B cell (primary cell): ENCODE measurements around the gene CXorf51B. TPM values are rescaled to one million over a fixed set of nuclear protein-coding genes. Genes with fewer than 3 reads are reported as not detected.
"Not testable (repeated sequence)": the region's sequence is repeated elsewhere in the genome, so short reads cannot be mapped to it uniquely, and the experiment has no call there.

Source experiments
- ATAC-seq: fragments of 200-7000 bp; cut with Tn5 transposase; one replicate; pipeline ENCODE4 v1.10.0; 2021; ENCODE audit warnings: low read depth, mild to moderate bottlenecking, moderate number of reproducible peaks, moderate library complexity
- CTCF ChIA-PET: fragments of 350-600 bp; sonication (Branson Sonifier 250); formaldehyde crosslinking; loops from one replicate; lab custom pipeline; 2021; ENCODE audit warnings: antibody characterized with exemption, inconsistent platforms; lab: Charles Lee
- POLR2A ChIA-PET: fragments of 350-600 bp; sonication (Branson Sonifier 250); formaldehyde crosslinking; loops from one replicate; lab custom pipeline; 2021; ENCODE audit warnings: antibody characterized with exemption; lab: Charles Lee
- DNase-seq: peaks from one replicate; pipeline ENCODE4 v3.0.0; 2013
- H2AFZ ChIP-seq: 2 replicates; pipeline ENCODE4 v1.6.1; 2012; ENCODE audit warnings: mild to moderate bottlenecking, low read depth, low read length; ENCODE audit not compliant: insufficient read depth, poor library complexity, severe bottlenecking
- H3K27ac ChIP-seq, 2 donors: 1 replicate in 1 of 2; 2 replicates in 1 of 2; pipeline ENCODE4 v1.5.1; 2012 to 2013; ENCODE audit warnings: low read length in 2 of 2, mild to moderate bottlenecking in 2 of 2, moderate library complexity in 1 of 2
- H3K27me3 ChIP-seq, 4 experiments: fragments of 200-600 bp in 1 of 4; sonication (generic) in 1 of 4; replicated peaks in 1 of 4; 1 replicate in 2 of 4; 2 replicates in 2 of 4; pipeline versions ENCODE4 v1.6.1 to v1.7.0; 2013 to 2016; ENCODE audit warnings: low read length in 3 of 4, mild to moderate bottlenecking in 2 of 4, mixed read lengths in 1 of 4, moderate library complexity in 1 of 4; ENCODE audit not compliant: insufficient read depth in 4 of 4, control insufficient read depth in 3 of 4; ENCODE audit errors: control extremely low read depth in 1 of 4
- H3K36me3 ChIP-seq, 2 experiments: replicated peaks in 1 of 2; 1 replicate in 1 of 2; 2 replicates in 1 of 2; pipeline versions ENCODE4 v1.6.1 to v1.7.1; 2013; ENCODE audit warnings: low read length in 1 of 2; ENCODE audit not compliant: insufficient read depth in 2 of 2, control insufficient read depth in 1 of 2; ENCODE audit errors: control extremely low read depth in 1 of 2, extremely low read depth in 1 of 2
- H3K4me1 ChIP-seq, 2 donors: fragments of 200-600 bp in 1 of 2; sonication (generic) in 1 of 2; 1 replicate in 1 of 2; 2 replicates in 1 of 2; pipeline versions ENCODE4 v1.5.1 to v1.6.1; 2013 to 2017; ENCODE audit warnings: low read length in 2 of 2; ENCODE audit not compliant: control insufficient read depth in 2 of 2, insufficient read depth in 2 of 2
- H3K4me2 ChIP-seq: replicated peaks from 2 replicates; pipeline ENCODE3; 2012; ENCODE audit warnings: mild to moderate bottlenecking, low read depth, low read length; ENCODE audit not compliant: poor library complexity, severe bottlenecking
- H3K4me3 ChIP-seq, 5 experiments: fragments of 200-600 bp in 1 of 5; sonication (generic) in 1 of 5; 1 replicate in 3 of 5; 2 replicates in 2 of 5; pipeline versions ENCODE4 v1.5.1 to v1.7.0; 2011 to 2016; ENCODE audit warnings: low read length in 4 of 5, mild to moderate bottlenecking in 4 of 5, low read depth in 2 of 5, control low read depth in 1 of 5, moderate library complexity in 1 of 5; ENCODE audit not compliant: insufficient read depth in 1 of 5; ENCODE audit errors: control extremely low read depth in 1 of 5, extremely low read depth in 1 of 5
- H3K79me2 ChIP-seq: fragments of 200-600 bp; sonication (generic); one replicate; pipeline ENCODE4 v1.6.0; 2016; ENCODE audit warnings: low read length; ENCODE audit not compliant: control insufficient read depth, insufficient read depth
- H3K9ac ChIP-seq: fragments of 200-600 bp; sonication (generic); 2 replicates; pipeline ENCODE4 v1.6.1; 2017; ENCODE audit warnings: mild to moderate bottlenecking, low read length, moderate library complexity
- H3K9me3 ChIP-seq, 3 donors: one replicate each; pipeline versions ENCODE4 v1.6.1 to v1.7.1; 2013; ENCODE audit warnings: low read length in 2 of 3; ENCODE audit not compliant: control insufficient read depth in 2 of 3, insufficient read depth in 1 of 3; ENCODE audit errors: control extremely low read depth in 1 of 3
- H4K20me1 ChIP-seq: 2 replicates; pipeline ENCODE4 v1.6.0; 2012; ENCODE audit warnings: mild to moderate bottlenecking, low read length; ENCODE audit not compliant: insufficient read depth, control insufficient read depth, poor library complexity, severe bottlenecking
- H3K27ac Mint-ChIP-seq: one replicate; pipeline ENCODE4 v1.8.0; 2021; ENCODE audit warnings: mixed read lengths
- H3K27me3 Mint-ChIP-seq: one replicate; pipeline ENCODE4 v1.8.0; 2021; ENCODE audit warnings: mixed read lengths
- H3K4me1 Mint-ChIP-seq: one replicate; pipeline ENCODE4 v1.8.0; 2021; ENCODE audit warnings: mixed read lengths
- H3K4me3 Mint-ChIP-seq: one replicate; pipeline ENCODE4 v1.8.0; 2021; ENCODE audit warnings: mixed read lengths
- H3K9me3 Mint-ChIP-seq: one replicate; pipeline ENCODE4 v1.8.0; 2022; ENCODE audit warnings: mixed read lengths; ENCODE audit not compliant: insufficient read depth
- WGBS: methylation state at CpG from one replicate; pipeline ENCODE4 v1.1.5; 2013; ENCODE audit warnings: missing lambda C conversion rate; ENCODE audit not compliant: insufficient coverage; 5-methylcytosine and 5-hydroxymethylcytosine counted together
- intact Hi-C: fragments of 100-400 bp; cut with micrococcal nuclease; formaldehyde crosslinking; loops from one replicate; pipeline ENCODE4 v1.10.0; 2022
- polyA minus RNA-seq: library from RNA; depleted of rRNA, polyadenylated mRNA; stranded (reverse); fragments of >200 nt; gene quantifications from 2 replicates; pipeline ENCODE4 v1.2.3, GENCODE V29; 2012
- polyA plus RNA-seq: library from polyadenylated mRNA; depleted of rRNA; stranded (reverse); fragments of >200 nt; gene quantifications from 2 replicates; pipeline ENCODE4 v1.2.3, GENCODE V29; 2012
- total RNA-seq, 2 donors: library from RNA; stranded (reverse); fragments of 120-200 nt in 1 of 2; gene quantifications; 1 replicate in 1 of 2; 2 replicates in 1 of 2; pipeline versions ENCODE4 v1.2.3 to v1.2.4, GENCODE V29; 2013 to 2022

The CXorf51B gene
- total RNA-seq (not detected in 2 replicates), polyA plus RNA-seq (not detected in 2 replicates), polyA minus RNA-seq (not detected in 2 replicates)
- total RNA-seq (2013): not detected

GRCh38 chrX:146809471-146809870 lies at the start of gene CXorf51B:
CXorf51B (plus strand) TSS chrX:146809771; CDS start chrX:146809792, 21 bp downstream.
- H3K27me3 Mint-ChIP-seq, H3K4me3 ChIP-seq, H3K27me3 ChIP-seq, H3K9me3 ChIP-seq, H3K4me2 ChIP-seq, ATAC-seq, H3K9ac ChIP-seq, H3K36me3 ChIP-seq, DNase-seq, H4K20me1 ChIP-seq, intact Hi-C loops, H3K27ac Mint-ChIP-seq, H3K4me1 ChIP-seq, CTCF ChIA-PET, H3K27ac ChIP-seq, H3K4me3 Mint-ChIP-seq, H3K4me1 Mint-ChIP-seq, H3K9me3 Mint-ChIP-seq, H3K79me2 ChIP-seq, POLR2A ChIA-PET, H2AFZ ChIP-seq: not testable (repeated sequence)
- no CpG with 5 or more reads among the region's 3 CpGs for WGBS

- H3K79me2 ChIP-seq, H3K36me3 ChIP-seq, CTCF ChIA-PET, H3K27me3 ChIP-seq, H3K27me3 Mint-ChIP-seq, H3K4me1 ChIP-seq, H3K4me1 Mint-ChIP-seq, H3K4me3 Mint-ChIP-seq, H3K9ac ChIP-seq, H3K27ac ChIP-seq, H4K20me1 ChIP-seq, intact Hi-C loops, H3K4me3 ChIP-seq, H3K27ac Mint-ChIP-seq, DNase-seq, H3K9me3 ChIP-seq, H3K4me2 ChIP-seq, ATAC-seq, POLR2A ChIA-PET, H3K9me3 Mint-ChIP-seq, H2AFZ ChIP-seq: not testable (repeated sequence)
- no CpG with 5 or more reads among the region's 3 CpGs for WGBS
Observed at GRCh38 chrX:146814644-146815043, 5.1 kb downstream of the CXorf51B start, which contains the start of gene CXorf51A. CXorf51A (minus strand) TSS chrX:146814744; CDS start chrX:146814723, 21 bp downstream.
